CD4-positive, alpha-beta T cell treated with Interferon gamma for 1 hour (primary cell): Measurements from ENCODE around the gene WASF3.
"Not testable (repeated sequence)": the region's sequence is repeated elsewhere in the genome, so short reads cannot be mapped to it uniquely, and the experiment has no call there.

Experiments
- DNase-seq: peaks from one replicate; pipeline ENCODE4 v3.0.0-alpha.2; 2020

The WASF3 gene

DNA sequence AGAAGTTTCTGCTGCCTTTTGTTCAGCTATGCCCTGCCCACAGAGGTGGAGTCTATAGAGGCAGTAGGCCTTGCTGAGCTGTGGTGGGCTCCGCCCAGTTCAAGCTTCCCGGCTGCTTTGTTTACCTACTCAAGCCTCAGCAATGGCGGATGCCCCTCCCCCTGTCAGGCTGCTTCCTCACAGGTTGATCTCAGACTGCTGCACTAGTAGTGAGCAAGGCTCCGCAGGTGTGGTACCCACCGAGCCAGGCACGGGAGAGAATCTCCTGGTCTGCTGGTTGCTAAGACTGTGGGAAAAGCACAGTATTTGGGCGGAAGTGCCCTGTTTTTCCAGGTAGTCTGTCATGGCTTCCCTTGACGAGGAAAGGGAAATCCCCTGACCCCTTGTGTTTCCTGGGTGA lies 78.6 kb downstream of the WASF3 start:
- DNase-seq = not testable (repeated sequence)

DNA sequence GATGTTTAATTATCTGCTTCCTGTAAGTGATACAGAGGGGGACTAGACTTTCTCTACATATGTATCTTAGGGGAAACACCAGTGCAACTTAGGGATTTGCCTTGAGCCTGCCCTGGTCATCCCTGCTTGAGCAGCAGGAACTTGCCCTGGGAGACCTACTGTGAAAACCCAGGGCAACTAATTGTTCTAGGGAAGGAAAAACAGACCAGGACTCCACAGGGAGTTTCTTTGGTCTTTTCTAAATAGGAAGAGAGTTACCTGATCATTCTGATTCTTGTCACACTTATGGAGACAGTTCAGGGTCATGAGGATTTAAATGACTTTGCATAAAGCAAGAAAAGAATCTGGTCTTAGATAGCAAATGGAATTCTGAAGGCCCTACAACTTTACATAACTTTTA lies 89.1 kb downstream of the WASF3 start:
- DNase-seq = no peak

DNA sequence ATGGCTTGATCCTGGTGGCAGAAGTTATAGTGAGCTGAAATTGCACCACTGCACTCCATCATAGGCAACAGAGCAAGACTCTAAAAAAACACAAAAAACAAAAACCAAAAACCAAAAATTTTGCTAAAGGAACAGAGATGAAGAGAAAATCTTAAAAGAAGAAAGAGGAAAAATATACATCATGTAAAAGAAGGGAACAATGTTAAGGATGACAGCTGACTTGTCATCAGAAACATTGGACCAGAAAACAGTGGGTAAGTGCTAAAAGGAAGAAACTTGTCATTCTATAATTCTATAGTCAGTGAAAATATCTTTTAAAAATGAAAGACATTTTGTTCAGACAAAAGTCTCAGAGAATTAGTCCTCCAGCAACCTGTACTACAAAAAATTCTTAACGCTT lies 93.8 kb downstream of the WASF3 start:
- DNase-seq = no peak

DNA sequence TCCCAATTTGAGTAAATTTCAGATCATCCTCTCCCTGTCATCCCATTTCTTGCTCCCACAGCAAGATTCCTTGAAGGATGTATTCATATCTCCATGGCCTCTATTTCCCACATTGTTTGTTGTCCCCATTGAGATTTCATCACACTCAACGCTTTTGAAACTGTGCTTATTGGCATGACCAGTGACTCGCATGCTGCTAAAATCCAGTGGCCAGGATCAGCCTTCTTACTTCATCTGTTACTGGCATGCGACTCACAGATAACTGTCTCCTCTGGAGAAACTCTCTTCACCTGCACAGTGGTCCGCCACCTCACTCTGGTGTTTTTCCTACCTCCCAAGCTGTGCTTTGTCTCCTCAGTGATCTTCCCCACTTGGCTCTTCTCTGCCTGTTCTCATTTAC lies 95.8 kb downstream of the WASF3 start:
- DNase-seq = no peak

DNA sequence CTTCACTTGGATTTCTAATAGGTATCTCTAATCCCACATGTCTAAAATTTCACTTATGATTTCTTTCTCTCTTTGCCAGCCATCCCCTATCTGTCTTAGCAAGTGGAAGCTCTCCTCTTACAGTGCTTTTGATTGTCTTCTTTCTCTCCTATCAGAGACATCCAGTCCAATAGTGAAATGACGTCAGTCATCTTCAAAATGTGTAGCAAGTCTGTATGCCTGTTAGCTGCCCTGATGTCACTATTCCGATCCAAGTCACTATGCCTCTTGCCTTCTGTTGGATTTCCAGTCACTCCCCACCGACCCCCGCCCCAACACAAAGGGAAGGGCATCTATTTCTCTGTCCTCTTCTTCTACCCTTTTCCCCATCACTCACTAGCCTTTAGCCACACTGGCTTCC lies 96.4 kb downstream of the WASF3 start:
- no peak for DNase-seq

DNA sequence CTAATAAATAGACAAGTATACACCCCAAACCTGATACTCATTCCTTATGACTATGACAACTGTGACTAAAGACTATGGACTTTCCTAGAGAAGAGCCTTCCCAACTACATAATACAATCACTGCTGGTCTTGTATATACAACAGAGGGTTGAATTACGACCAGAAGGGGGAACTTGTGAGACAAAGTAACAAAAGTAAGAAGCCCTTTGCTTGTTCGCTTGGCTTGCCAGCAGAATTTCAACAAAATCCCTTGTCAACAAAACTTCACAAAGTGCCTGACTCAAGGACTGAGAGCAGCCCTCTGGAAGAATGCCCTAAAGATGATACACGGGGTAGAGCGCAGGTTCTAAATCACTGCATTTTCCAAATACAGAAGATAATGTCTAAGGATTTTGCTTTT lies 99.4 kb downstream of the WASF3 start:
- no peak for DNase-seq

DNA sequence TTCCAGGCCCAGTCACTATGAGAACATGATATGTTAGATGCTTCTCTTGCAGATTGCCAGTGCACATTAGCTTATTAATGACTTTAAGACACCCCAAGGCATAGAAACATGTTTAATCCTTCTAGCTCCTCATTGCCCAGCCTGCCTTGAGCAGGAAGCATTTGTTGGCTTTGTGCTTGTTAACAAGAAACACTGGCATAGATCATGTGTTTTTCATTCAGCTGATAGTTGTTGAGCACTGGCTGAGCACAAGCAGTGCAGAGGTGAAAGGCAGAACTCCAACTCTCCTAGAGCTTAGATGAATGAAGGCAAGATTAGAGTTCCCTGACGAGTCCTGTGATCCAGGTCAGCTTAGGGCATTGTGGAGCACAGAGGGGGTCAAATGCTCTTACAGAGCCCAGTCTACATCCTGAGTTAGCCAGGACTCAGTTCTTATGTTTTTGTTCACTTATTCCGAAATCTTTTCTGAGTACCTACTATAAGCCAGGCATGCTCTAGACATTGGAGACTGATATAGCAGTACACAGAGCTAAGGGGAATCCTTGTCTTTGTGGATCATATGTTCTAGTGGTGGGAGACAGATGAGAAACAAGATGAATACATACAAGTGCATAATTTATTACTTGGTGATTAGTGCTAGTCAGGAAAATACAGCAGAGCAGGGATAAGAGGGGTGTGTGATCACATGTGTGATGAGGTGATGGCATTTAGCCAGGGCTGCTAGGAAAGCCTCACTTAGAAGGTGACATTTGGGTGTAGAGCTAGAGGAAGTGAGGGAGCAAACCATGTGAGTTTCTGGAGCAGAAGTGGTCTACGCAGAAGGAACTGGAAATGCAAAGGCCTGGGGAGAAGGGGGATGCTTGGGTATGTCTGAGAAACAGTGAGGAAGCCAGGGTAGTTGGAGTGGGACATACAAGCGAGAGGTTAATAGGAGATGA lies 101.2 kb downstream of the WASF3 start:
- no peak for DNase-seq

DNA sequence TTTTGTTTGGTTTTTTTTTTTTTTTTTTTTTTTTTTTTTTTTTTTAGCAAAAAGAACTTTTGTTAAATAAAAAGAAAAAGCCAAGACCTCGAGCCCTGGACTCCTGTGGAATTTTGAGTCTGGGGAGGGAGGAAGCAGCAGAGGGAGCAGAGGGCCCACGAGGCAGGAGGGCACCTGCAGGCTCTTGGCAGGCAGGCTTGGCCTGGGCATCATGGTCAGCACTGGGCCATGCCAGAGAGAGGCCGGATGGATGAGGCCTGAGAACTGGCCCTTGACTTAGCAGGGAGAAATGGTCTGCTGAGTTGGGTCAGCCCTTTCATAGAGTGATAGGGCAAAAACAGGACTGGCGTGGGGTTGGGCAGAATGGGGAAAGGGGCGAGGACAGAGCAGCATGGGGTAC lies 102.7 kb downstream of the WASF3 start:
- DNase-seq = no peak

DNA sequence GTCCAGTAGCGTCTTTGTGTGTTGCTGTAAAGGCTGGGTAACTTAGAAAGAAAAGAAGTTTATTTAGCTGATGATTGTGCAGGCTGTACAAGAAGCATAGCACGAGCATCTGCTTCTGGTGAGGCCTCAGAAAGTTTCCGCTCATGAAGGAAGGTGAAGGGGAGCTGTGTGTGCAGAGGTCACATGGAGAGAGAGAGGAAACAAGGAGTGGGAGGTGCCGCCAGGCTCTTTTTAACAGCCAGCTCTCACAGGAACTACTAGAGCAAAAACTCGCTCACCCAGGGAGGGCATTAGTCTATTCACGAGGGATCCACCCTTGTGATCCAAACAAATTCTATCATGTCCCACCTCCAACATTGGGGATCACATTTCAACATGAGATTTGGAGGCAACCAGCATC lies 103.3 kb downstream of the WASF3 start:
- no peak for DNase-seq

DNA sequence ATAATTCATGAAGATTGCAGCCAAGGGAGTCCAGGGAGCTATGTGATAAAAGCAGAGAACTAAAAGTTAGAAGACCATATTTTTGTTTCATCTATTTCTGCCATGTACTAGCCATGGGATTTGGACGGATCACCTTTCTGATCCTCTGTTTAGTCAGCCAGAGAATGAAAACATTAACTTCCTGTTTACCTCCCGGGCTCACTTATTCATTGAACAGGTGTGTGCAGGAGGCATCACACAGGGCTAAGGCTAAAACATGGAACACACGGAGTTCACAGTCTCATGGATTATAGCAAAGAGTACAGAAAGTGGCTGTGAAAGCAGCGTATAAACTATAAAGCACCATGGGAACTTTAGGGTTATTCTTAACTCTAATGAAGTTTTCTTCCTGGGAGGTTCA lies 106.3 kb downstream of the WASF3 start:
- DNase-seq = no peak

DNA sequence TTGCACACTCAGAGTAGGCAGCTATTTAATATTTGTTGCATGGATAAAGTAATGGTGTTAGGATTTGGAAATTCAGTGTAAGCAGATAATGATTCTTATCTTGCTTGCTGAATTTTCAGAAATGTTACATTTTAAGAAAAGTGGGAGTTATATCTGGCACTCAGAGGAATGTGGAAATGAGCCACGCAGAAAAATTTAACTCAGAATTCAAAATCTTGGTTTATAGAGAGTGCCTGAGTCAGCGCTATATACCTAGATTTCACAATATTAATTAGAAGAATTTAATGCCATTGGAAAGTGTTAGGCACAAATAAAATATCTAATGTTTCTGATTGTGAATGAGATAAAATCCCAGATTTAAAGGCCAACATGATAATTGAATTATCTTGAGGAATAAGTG lies 106.8 kb downstream of the WASF3 start:
- no peak for DNase-seq

DNA sequence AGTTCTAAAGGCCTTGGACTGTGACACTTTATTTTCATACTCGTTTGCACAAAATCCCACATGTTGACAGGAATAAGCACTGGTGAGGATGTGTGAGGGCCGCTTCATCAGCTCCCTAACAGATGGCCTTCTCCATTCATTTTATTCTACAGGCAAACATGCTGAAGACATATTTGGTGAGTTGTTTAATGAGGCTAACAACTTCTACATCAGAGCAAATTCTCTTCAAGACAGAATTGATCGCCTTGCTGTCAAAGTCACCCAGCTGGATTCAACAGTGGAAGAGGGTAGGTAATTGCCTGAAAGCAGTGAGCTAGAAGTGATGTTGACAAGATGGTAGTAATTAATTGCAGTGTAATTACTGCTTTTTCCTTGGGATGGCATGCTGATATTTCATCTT lies 107.4 kb downstream of the WASF3 start:
- DNase-seq = no peak

DNA sequence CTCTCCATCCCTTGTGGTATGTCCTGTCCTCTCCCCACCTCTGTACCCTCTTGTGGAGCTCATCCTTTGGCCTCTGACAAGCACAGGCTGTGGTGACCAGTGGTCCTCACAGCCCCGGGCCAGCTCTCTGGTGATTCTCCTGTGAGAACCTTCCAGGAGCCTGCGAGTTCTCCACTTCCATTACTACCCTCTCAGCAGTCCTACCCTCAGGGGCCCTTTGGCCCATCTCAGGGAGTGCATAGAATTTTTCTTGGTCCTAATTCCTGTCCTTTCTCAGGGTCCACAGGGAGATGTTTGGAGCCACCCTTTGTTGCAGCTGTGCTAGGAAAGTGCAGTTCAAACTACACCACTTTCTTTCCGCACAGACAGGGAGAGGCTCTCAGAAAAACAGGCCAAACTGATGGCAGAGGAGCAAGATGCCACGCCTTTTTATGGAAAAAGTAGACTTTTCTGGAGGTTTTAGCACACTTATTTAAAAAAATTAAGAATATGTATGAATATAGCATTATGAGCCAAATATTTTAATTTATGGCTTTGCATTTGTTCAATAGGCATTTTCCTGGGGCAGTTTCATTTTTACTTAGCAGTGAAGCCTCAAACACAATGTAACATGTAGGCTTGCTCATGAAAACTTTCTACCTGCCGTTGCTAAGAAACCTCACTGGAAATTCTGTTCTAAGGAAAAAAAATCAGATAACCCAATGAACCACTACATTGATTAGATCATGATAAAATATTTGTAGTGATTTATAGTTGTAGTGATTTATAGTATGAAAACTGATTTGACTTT lies 111.1 kb downstream of the WASF3 start:
- no peak for DNase-seq

DNA sequence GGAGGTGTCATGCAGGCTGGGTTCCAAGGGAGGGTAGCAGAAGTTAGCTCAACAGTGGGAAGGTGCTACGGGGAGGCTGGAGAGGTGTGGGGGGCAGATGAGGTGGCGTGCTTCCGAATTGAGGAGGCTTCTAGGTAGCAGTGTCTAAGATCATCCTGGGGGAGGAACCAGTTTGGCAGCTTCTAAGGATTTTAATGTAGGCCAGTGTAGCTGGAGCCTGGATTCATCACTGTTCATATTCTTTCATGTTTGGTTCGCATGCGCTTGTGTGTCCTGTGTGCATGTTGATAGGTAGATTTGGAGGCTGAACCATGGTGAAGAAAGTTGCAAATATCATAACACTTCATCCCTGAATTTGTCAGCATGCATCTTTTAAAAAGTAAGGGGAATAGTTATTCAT lies 116.4 kb downstream of the WASF3 start:
- no peak for DNase-seq

DNA sequence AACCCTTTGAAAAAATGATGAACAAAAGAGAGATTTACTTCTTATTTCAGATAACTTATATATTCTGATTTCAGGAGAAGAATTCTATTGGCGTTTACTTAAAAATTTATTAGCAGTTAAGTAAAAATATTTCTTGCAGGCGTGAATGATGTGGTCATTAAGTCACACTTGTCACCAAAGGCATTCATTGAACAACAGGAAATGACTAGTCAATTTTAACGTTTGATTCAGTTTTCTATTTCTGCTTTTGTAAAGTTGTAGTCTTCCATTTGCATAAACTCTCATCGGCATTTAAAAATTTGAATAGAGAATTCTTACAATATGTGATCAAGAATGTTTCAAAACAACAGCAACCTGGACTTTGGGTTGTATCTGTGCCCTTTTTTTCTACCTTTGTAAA lies 119.7 kb downstream of the WASF3 start:
- DNase-seq = no peak

DNA sequence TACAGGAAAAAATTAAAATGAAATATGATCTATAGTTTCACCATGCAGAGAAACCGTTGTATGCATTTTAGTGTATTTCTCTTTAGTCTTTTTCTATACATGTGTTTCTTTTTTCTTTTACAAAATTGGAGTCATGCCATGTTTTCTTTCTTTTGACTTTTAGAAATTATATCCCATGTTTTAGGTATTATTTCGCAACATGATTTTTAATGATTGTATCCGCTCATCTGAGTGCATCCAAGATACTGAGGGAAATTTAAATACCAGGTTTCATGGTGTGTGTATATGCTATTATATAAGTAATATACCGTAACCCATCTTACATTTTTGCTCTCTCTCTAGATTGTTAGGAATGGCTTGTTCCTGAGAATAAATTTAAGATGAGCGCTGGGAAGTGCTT lies 120.8 kb downstream of the WASF3 start:
- DNase-seq = no peak

DNA sequence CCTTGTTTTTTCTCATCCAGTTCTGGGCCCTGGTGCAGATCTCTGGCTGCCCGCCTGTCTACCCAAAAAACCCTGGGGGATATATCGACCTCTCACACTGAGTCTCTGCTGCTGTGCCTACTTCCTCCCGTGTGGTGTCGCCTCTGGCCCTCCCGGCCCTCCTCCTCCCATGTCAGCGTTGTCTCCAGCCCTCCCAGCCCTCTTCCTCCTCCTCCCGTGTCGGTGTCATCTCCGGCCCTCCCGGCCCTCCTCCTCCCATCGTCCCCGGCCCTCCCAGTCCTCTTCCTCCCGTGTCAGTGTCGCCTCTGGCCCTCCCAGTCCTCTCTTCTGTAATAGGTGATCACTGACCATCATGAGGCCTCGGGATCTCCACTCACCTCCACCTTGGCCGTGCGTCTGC lies 121.3 kb downstream of the WASF3 start:
- DNase-seq = no peak

DNA sequence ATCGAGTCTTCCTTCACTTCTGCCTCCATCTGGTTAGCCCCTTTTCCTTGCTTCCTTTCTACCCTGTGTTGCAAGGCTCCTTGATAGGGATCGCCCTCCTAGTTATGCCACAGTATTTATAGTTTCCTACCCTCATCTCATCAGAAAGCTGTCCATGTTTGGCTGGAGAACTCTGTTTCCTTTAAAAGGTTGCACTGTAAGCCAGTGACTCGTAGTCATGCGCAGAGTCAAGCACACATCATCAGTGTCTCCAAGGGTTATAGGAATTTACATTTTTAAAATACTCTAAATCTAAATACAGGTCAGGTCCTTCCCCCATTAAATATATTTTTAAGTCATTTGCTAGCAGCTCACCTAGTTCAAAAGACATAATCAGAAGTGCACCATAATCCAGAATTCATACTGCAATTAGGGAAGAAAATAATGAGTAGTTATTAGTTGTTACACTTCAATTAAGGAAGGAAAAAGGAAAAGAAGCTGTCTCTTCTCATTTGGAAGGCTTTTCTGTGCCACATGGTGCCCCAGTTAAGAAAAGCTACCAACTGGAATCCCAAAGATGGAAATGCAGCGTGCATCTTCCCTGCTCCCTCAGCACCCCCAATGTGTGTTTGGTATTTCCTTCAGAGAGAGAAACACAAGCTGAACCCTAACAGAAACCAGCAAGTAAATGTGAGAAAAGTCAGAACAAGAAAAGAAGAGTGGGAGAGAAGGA lies 122.1 kb downstream of the WASF3 start:
- no peak for DNase-seq

DNA sequence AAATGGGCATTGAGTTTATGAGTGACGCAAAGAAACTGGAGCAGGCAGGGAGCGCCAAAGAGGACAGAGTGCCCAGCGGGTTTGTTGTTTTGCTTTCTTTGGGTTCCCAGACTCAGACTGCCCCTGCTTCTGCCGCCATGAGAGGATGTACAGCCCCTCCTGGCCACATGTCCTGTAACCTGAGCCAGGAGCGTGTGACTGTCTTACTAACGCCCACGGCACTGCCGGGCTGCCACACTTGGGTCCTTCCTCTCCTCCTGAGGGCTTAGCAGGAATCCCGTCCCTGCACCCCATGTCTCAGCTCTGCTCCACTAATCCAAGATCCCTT lies 122.6 kb downstream of the WASF3 start:
- DNase-seq = no peak

DNA sequence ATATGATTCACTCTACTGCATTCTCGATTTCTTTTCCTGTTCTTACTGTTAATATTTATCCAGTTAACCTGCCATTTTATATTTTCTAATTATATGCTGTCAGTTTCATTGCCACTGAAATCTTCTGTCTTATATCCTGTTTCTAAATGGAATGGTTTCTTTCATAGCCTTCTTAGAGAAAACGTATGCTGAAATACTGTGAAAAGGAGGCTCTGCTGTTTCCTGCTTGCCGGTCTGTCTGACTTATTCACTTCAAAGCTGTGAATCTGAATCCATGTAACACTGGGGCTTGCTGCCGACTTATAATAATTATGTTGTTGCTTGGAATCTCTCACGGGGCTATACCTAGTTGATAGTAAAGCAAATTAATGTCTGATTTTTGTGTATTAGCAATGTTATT lies 123.1 kb downstream of the WASF3 start:
- no peak for DNase-seq

DNA sequence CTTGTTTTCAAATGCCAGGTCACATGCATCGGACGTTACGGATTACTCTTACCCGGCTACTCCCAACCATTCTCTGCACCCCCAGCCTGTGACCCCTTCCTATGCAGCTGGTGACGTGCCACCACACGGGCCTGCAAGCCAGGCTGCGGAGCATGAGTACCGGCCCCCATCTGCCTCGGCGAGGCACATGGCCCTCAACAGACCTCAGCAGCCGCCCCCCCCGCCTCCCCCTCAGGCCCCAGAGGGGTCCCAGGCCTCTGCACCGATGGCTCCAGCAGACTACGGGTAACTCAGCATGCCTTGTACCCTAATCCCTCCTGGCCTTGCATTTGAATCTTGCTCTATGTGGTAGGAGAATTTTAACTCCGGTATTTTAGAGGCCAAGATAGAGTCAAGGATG lies 123.6 kb downstream of the WASF3 start:
- no peak for DNase-seq

DNA sequence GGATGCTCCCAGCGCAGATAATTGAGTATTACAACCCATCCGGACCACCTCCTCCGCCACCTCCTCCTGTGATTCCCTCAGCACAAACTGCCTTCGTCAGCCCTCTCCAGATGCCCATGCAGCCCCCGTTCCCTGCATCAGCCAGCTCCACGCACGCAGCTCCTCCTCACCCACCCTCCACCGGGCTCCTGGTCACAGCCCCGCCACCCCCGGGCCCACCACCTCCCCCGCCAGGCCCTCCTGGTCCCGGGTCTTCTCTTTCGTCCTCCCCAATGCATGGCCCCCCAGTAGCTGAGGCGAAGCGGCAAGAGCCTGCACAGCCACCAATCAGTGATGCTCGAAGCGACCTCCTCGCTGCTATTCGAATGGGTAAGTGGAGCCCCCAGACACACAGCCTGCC lies 125.1 kb downstream of the WASF3 start:
- no peak for DNase-seq

DNA sequence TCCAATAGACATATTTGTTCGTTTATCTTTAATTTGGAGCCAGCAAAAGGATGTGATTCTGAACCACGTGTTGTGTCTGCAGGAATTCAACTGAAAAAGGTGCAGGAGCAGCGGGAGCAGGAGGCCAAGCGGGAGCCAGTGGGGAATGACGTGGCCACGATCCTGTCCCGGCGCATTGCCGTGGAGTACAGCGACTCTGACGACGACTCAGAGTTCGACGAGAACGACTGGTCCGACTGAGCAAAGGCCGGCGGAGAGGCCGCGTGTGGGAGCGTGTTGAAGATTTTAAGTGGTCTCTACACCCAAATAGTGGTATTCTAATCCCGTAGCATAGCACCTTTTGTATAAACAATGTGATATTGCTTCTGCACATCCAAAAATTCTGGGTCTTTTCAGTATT lies 128.1 kb downstream of the WASF3 start:
- DNase-seq = no peak

DNA sequence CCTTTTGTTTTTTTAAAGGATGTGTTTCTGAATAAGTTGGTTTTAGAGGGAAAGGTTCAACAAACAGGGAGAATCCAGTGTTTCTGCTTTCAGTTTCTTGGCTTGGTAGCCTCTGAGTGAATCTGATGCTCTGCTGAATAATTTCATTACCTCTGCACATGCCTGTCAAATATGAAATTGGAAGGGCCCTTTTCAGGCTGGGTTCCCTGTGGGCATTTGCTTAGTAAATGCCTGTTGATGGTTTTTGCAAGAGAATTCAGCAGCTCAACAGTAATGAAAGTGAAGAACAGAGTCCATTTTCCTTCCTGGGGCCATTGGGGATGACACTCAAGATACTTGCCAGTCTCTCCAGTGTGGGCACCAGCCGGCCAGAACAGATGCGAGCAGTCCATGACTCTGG lies 128.8 kb downstream of the WASF3 start:
- no peak for DNase-seq
